ENCODE measurements around the gene CLEC3B. TPM values are rescaled to one million over a fixed set of nuclear protein-coding genes. Genes with fewer than 3 reads are reported as not detected.

The CLEC3B gene
- total and polyA plus RNA-seq, 2 of the 8 experiments (the other 6 are each of a cell fraction or from before 2014, with no cell fraction given), result 0.32 TPM; not detected in 1

DNA sequence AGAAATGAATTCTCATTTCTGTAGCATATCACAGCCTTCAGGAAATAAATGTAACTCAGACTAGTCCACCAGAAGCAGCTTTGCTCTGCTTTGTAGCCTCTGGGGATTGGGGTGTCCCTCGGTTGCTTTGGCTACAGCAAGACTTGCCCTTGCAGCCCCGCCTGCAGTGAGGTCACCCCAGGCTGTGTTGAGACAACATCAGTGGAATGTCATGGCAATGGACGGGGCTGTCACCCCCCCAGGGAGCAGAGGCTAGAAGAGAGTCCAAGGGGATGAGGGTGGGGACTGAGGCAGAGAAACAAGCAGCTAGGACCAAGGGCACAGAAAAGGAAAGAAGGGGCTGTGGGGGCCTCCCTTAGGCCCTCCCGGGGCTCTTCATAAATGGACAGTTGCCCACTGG is 854 bp downstream of the CLEC3B start:
- no peak overlapping the region for H4K5ac ChIP-seq (ENCODE audit: insufficient read length, low read depth, low read length)
- no peaks in the 10 kb centered on the region for H3K79me2 ChIP-seq (ENCODE audit: control insufficient read depth in 1 of 2, insufficient read depth in 2 of 2, low read length in 2 of 2)
- no peak overlapping the region for H3K4me2 ChIP-seq (ENCODE audit: insufficient read depth in 1 of 2, low read depth in 2 of 2, low read length in 2 of 2)
- WGBS, 2 experiments (ENCODE audit: extremely low coverage in 1 of 2, insufficient coverage in 1 of 2, insufficient read length in 1 of 2, insufficient replicate concordance in 2 of 2, low coverage in 1 of 2, low lambda C conversion rate in 2 of 2, missing lambda C conversion rate in 1 of 2), result 75% methylated on average over 4 of the region's 4 CpGs; no CpG with 5 or more reads in 1 of the 2 experiments
- H4K8ac ChIP-seq (ENCODE audit: extremely low read depth, insufficient read depth, low read length), result no peak overlapping the region
- no peak overlapping the region for H2BK12ac ChIP-seq (ENCODE audit: low read depth, low read length)
- ChIA-PET CTCF (ENCODE audit: partially characterized antibody) (interaction anchor here (0.7 to 3.1 kb wide), 4 partner anchors 11 to 184 kb away, joined by 3 to 15 read pairs (median 6); no protein-coding TSS in a partner anchor), POLR2A (ENCODE audit: partially characterized antibody) (interaction anchor here (2.0 kb wide), 1 partner anchor 10 kb away, joined by 13 read pairs; no protein-coding TSS in a partner anchor)
- no peak for DNase-seq (ENCODE audit: low read depth in 1 of 2, low spot score in 2 of 2)
- H3K27me3 ChIP-seq (replicated peaks in 1 of 4; ENCODE audit: control insufficient read depth in 3 of 4, extremely low read depth in 1 of 4, insufficient read depth in 3 of 4, low read length in 3 of 4), result peaks cover 0 to 2% (median 0%) of the 10 kb centered on the region in 4 experiments; a peak in 1 of 7 replicates
- TF ChIP-seq TBP (IDR thresholded peaks at IDR 0.05; ENCODE audit: low read depth, low read length) (no peak), JUND (IDR thresholded peaks at IDR 0.05; ENCODE audit: low read length) (no peak), POU5F1 (IDR thresholded peaks at IDR 0.05; ENCODE audit: low read depth, low read length) (no peak), CHD1 (IDR thresholded peaks at IDR 0.05; ENCODE audit: low read depth, low read length) (no peak), CHD2 (IDR thresholded peaks at IDR 0.05; ENCODE audit: low read length) (no peak), RAD21 (IDR thresholded peaks at IDR 0.05 in 1 of 2, conservative IDR thresholded peaks at IDR 0.05 in 1 of 2; ENCODE audit: low read depth in 2 of 2, low read length in 2 of 2) (no peak), CEBPB (IDR thresholded peaks at IDR 0.05; ENCODE audit: low read depth, low read length) (no peak)
- H3K27ac ChIP-seq (ENCODE audit: low read depth, low read length), result no peak overlapping the region
- H3K9ac ChIP-seq (replicated peaks in 1 of 4; ENCODE audit: extremely low read depth in 1 of 4, low read depth in 3 of 4, low read length in 3 of 4), result no peak overlapping the region
- H4K20me1 ChIP-seq (replicated peaks in 1 of 2; ENCODE audit: control insufficient read depth in 1 of 2, insufficient read depth in 2 of 2, low read length in 2 of 2), result no peaks in the 10 kb centered on the region
- H3K56ac ChIP-seq (replicated peaks; ENCODE audit: insufficient read length, low read depth, low read length), result no peak overlapping the region
- no peak overlapping the region for H2BK5ac ChIP-seq (ENCODE audit: low read depth, low read length)
- H3K14ac ChIP-seq (ENCODE audit: insufficient read length), result no peak overlapping the region
- H2AFZ ChIP-seq (ENCODE audit: low read length), result no peak overlapping the region
- H3K23ac ChIP-seq (ENCODE audit: insufficient read length), result no peak overlapping the region
- no peak overlapping the region for H2AK5ac ChIP-seq (ENCODE audit: low read depth, low read length)
- no peak overlapping the region for H3K18ac ChIP-seq (ENCODE audit: extremely low read depth, low read length)
- no peak for FAIRE-seq
- no peak overlapping the region for H2BK15ac ChIP-seq (ENCODE audit: low read length)
- H4K91ac ChIP-seq (replicated peaks; ENCODE audit: insufficient read length, low read length), result no peak overlapping the region
- H3K9me3 ChIP-seq (ENCODE audit: insufficient read depth in 2 of 2, low read depth in 1 of 2, low read length in 1 of 2), result no peaks in the 10 kb centered on the region
- no peaks in the 10 kb centered on the region; a peak in 4 of 7 replicates for H3K4me1 ChIP-seq (replicated peaks in 1 of 4; ENCODE audit: control insufficient read depth in 3 of 4, insufficient read depth in 4 of 4, low read length in 3 of 4)
- H2BK20ac ChIP-seq (ENCODE audit: low read length), result no peak overlapping the region
- H3K79me1 ChIP-seq (ENCODE audit: low read depth, low read length), result no peaks in the 10 kb centered on the region
- H2BK120ac ChIP-seq (replicated peaks; ENCODE audit: low read depth, low read length), result no peak overlapping the region
- H3K4me3 ChIP-seq (ENCODE audit: extremely low read depth in 1 of 4, insufficient read depth in 2 of 4, low read depth in 3 of 4, low read length in 4 of 4), result no peak overlapping the region
- H3K36me3 ChIP-seq (ENCODE audit: control insufficient read depth in 2 of 4, insufficient read depth in 4 of 4, low read length in 3 of 4), result no peaks in the 10 kb centered on the region
- H3K4ac ChIP-seq (replicated peaks; ENCODE audit: insufficient read length, low read depth, low read length), result no peak overlapping the region
- H3K23me2 ChIP-seq (ENCODE audit: low read depth, low read length), result no peaks in the 10 kb centered on the region
